ENCODE measurements around the gene TECTA.
A peak's percentile ranks its signal among the peaks of the same experiment; 100 is the strongest.

The TECTA gene

GRCh38 chr11:121067962-121068647 is 32.9 kb upstream of the TECTA start:
- no peak overlapping the region for H3K4me3 ChIP-seq (ENCODE audit: low read depth, low read length)
- DNase-seq: peak; percentile 4
- H3K36me3 ChIP-seq: peaks cover 25% of the 10 kb centered on the region
- H3K27me3 ChIP-seq: no peaks in the 10 kb centered on the region
- H3K9me3 ChIP-seq: no peaks in the 10 kb centered on the region
- TF ChIP-seq CTCF (IDR thresholded peaks at IDR 0.05; ENCODE audit: low read depth, low read length): no peak
- H3K4me1 ChIP-seq: no peaks in the 10 kb centered on the region

GRCh38 chr11:121068787-121069186 is 32.3 kb upstream of the TECTA start:
- DNase-seq: no peak

GRCh38 chr11:121070951-121071845 is 29.8 kb upstream of the TECTA start:
- Histone ChIP-seq H3K27me3 (no peaks in the 10 kb centered on the region), H3K36me3 (peaks cover 14% of the 10 kb centered on the region), H3K9me3 (no peaks in the 10 kb centered on the region), H3K4me1 (no peaks in the 10 kb centered on the region), H3K4me3 (ENCODE audit: low read depth, low read length) (no peak overlapping the region)
- DNase-seq: no peak
- TF ChIP-seq CTCF (IDR thresholded peaks at IDR 0.05; ENCODE audit: low read depth, low read length): no peak

More at GRCh38 chr11:121068787-121069186, 32.3 kb upstream of the TECTA start:
- no peak for TF ChIP-seq CTCF (IDR thresholded peaks at IDR 0.05; ENCODE audit: low read depth, low read length)
- Histone ChIP-seq H3K36me3 (peaks cover 21% of the 10 kb centered on the region), H3K27me3 (no peaks in the 10 kb centered on the region), H3K4me1 (no peaks in the 10 kb centered on the region), H3K9me3 (no peaks in the 10 kb centered on the region), H3K4me3 (ENCODE audit: low read depth, low read length) (no peak overlapping the region)

- DNase-seq: no peak
- no peaks in the 10 kb centered on the region for H3K27me3 ChIP-seq
- H3K36me3 ChIP-seq: peaks cover 14% of the 10 kb centered on the region
- H3K9me3 ChIP-seq: no peaks in the 10 kb centered on the region
- no peak for TF ChIP-seq CTCF (IDR thresholded peaks at IDR 0.05; ENCODE audit: low read depth, low read length)
- H3K4me1 ChIP-seq: no peaks in the 10 kb centered on the region
- H3K4me3 ChIP-seq (ENCODE audit: low read depth, low read length): no peak overlapping the region
Measured at GRCh38 chr11:121071846-121072450, 29.1 kb upstream of the TECTA start.

- H3K27me3 ChIP-seq: no peaks in the 10 kb centered on the region
- no peak overlapping the region for H3K4me3 ChIP-seq (ENCODE audit: low read depth, low read length)
- H3K4me1 ChIP-seq: no peaks in the 10 kb centered on the region
- H3K36me3 ChIP-seq: peaks cover 4% of the 10 kb centered on the region; the same call in 1 of the 2 replicates
- no peak for DNase-seq
- TF ChIP-seq CTCF (IDR thresholded peaks at IDR 0.05; ENCODE audit: low read depth, low read length): no peak
- no peaks in the 10 kb centered on the region for H3K9me3 ChIP-seq
Measured at GRCh38 chr11:121081321-121081720, 19.7 kb upstream of the TECTA start.

Data from BE2C (cell line).